ENCODE data around the gene CHST11. TPM values are rescaled to one million over a fixed set of nuclear protein-coding genes. Genes with fewer than 3 reads are reported as not detected.

Gene CHST11
- total RNA-seq, 2 experiments from 2014 or later: 53.4 to 53.6 TPM

DNA sequence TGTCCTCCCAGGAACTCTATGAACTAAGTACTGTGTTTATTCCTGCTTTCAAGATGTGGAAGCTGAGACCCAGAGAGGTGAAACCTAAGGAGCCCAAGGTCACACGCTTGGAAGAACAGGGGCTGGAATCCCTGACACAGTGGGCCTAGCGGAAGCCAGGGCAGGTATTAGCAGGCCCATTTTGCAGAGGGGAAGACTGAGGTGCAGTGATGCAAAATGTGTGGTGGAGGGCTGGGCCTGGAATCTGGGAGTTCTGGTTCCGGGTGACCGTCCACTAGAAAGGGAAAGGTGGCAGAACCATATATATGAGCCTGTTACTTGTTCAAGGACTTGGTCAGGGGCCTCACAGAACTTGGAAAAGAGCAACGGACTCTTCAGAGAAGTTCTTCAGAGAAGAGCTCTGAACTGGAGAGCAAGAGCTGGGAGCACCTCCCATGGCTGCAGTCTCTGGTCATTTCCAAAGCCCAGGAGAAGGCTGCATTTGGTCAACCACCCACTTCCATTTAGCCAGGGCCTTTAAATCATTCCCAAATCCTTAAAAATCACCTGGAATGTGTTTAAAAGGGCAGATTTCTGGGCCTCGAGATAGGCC lies 119.5 kb downstream of the CHST11 start:
- no peak for TF ChIP-seq CTCF (IDR thresholded peaks at IDR 0.05)
- ChIA-PET CTCF (no interaction called here), POLR2A (no interaction called here)
- H3K4me1 Mint-ChIP-seq (ENCODE audit: low read depth): peaks cover 68% of the 10 kb centered on the region
- no peaks in the 10 kb centered on the region for H3K9me3 ChIP-seq (ENCODE audit: control insufficient read depth in 1 of 2, insufficient read depth in 1 of 2, low read length in 2 of 2)
- no peaks in the 10 kb centered on the region for H3K9me3 Mint-ChIP-seq
- intact Hi-C loops (cut with DNase I, micrococcal nuclease): no loop called here
- no peak overlapping the region for H3K4me3 ChIP-seq (ENCODE audit: low read length)
- H3K4me1 ChIP-seq (ENCODE audit: insufficient read depth, low read length): peaks cover 35% of the 10 kb centered on the region
- ATAC-seq (ENCODE audit: poor library complexity) (no peak), DNase-seq (no peak)
- no peaks in the 10 kb centered on the region for H3K27me3 ChIP-seq (ENCODE audit: control insufficient read depth in 1 of 2, insufficient read depth in 2 of 2, low read length in 2 of 2)
- no peak overlapping the region for H3K27ac ChIP-seq (ENCODE audit: low read depth in 1 of 2, low read length in 2 of 2)
- no peak overlapping the region for H3K4me3 Mint-ChIP-seq
- H3K36me3 Mint-ChIP-seq (ENCODE audit: low read depth): peaks cover 11% of the 10 kb centered on the region
- no peaks in the 10 kb centered on the region for H3K27me3 Mint-ChIP-seq
- no peaks in the 10 kb centered on the region for H3K36me3 ChIP-seq (ENCODE audit: insufficient read depth, low read length)
- H3K27ac Mint-ChIP-seq: peak overlapping the region; percentile 62

DNA sequence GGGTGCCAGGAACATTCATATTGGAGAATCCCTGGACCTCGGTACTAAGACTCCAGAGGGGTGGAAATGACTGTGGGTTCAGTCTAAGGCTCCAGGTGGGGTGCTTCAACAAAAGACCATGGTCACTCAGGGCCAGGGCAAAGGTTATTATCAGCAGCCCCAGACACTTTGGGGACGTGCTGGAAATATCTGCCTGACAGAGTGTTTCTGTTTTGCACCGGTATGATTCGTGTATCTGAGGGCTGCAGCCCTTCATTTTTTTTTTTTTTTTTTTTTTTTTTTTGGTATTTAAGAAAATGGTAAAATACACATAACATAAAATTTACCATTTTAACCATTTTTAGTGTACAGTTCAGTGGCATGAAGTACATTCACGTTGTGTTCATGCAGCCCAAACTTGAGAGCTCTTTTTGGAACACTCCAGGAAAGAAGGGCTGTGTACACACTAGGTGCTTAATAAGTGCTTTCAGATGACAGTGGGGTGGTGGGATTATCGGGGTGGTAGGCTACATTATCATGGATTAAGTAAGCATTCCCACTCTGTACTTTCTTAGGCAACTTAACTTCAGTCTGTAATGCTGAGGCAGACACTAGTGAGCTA lies 120.3 kb downstream of the CHST11 start:
- ATAC-seq (ENCODE audit: poor library complexity) (no peak), DNase-seq (no peak)
- H3K27me3 ChIP-seq (ENCODE audit: control insufficient read depth in 1 of 2, insufficient read depth in 2 of 2, low read length in 2 of 2): no peaks in the 10 kb centered on the region
- no peaks in the 10 kb centered on the region for H3K36me3 ChIP-seq (ENCODE audit: insufficient read depth, low read length)
- intact Hi-C loops (cut with DNase I, micrococcal nuclease): no loop called here
- Mint-ChIP-seq H3K4me3 (no peak overlapping the region), H3K4me1 (ENCODE audit: low read depth) (peaks cover 76% of the 10 kb centered on the region), H3K9me3 (no peaks in the 10 kb centered on the region), H3K36me3 (ENCODE audit: low read depth) (peaks cover 11% of the 10 kb centered on the region), H3K27me3 (no peaks in the 10 kb centered on the region), H3K27ac (peak overlapping the region; percentile 25)
- no peak for TF ChIP-seq CTCF (IDR thresholded peaks at IDR 0.05)
- H3K4me1 ChIP-seq (ENCODE audit: insufficient read depth, low read length): peaks cover 35% of the 10 kb centered on the region
- H3K27ac ChIP-seq (ENCODE audit: low read depth in 1 of 2, low read length in 2 of 2): no peak overlapping the region
- no peaks in the 10 kb centered on the region for H3K9me3 ChIP-seq (ENCODE audit: control insufficient read depth in 1 of 2, insufficient read depth in 1 of 2, low read length in 2 of 2)
- CTCF ChIA-PET: no interaction called here
- H3K4me3 ChIP-seq (ENCODE audit: low read length): no peak overlapping the region
- POLR2A ChIA-PET: no interaction called here

GRCh38 chr12:104577581-104577981 lies 120.8 kb downstream of the CHST11 start:
- Mint-ChIP-seq H3K4me1 (ENCODE audit: low read depth) (peaks cover 78% of the 10 kb centered on the region), H3K9me3 (no peaks in the 10 kb centered on the region), H3K27me3 (no peaks in the 10 kb centered on the region), H3K36me3 (ENCODE audit: low read depth) (peaks cover 7% of the 10 kb centered on the region), H3K27ac (peak overlapping the region; percentile 25), H3K4me3 (no peak overlapping the region)
- POLR2A ChIA-PET: no interaction called here
- no peak for TF ChIP-seq CTCF (IDR thresholded peaks at IDR 0.05)
- no peak overlapping the region for H3K4me3 ChIP-seq (ENCODE audit: low read length)
- no peak for DNase-seq
- H3K9me3 ChIP-seq (ENCODE audit: control insufficient read depth in 1 of 2, insufficient read depth in 1 of 2, low read length in 2 of 2): no peaks in the 10 kb centered on the region
- CTCF ChIA-PET: no interaction called here
- no peaks in the 10 kb centered on the region for H3K27me3 ChIP-seq (ENCODE audit: control insufficient read depth in 1 of 2, insufficient read depth in 2 of 2, low read length in 2 of 2)
- peaks cover 35% of the 10 kb centered on the region for H3K4me1 ChIP-seq (ENCODE audit: insufficient read depth, low read length)
- intact Hi-C loops (cut with DNase I, micrococcal nuclease): no loop called here
- no peaks in the 10 kb centered on the region for H3K36me3 ChIP-seq (ENCODE audit: insufficient read depth, low read length)
- no peak for ATAC-seq (ENCODE audit: poor library complexity)
- no peak overlapping the region for H3K27ac ChIP-seq (ENCODE audit: low read depth in 1 of 2, low read length in 2 of 2)

Measured in CD4-positive, alpha-beta T cell (primary cell).